Ovary (tissue), 3 donors: ENCODE results near the gene ZNF282.

Source experiments
- POLR2A ChIP-seq: fragments of 450-650 bp; IDR thresholded peaks from one replicate; pipeline ENCODE4 v1.6.1; 2017; ENCODE audit warnings: antibody characterized with exemption, mild to moderate bottlenecking, moderate library complexity
- TF ChIP-seq, protein P1 (sequence below), 3 donors: fragments of 450-650 bp in 2 of 3; fragments of 200-600 bp in 1 of 3; IDR thresholded peaks; one replicate each; pipeline versions ENCODE4 v1.5.1 to v1.8.0; 2016 to 2022; ENCODE audit warnings: antibody characterized with exemption in 3 of 3, mild to moderate bottlenecking in 1 of 3
- donor health status: DM: no; HTN: no; CAD: no.

DNA sequence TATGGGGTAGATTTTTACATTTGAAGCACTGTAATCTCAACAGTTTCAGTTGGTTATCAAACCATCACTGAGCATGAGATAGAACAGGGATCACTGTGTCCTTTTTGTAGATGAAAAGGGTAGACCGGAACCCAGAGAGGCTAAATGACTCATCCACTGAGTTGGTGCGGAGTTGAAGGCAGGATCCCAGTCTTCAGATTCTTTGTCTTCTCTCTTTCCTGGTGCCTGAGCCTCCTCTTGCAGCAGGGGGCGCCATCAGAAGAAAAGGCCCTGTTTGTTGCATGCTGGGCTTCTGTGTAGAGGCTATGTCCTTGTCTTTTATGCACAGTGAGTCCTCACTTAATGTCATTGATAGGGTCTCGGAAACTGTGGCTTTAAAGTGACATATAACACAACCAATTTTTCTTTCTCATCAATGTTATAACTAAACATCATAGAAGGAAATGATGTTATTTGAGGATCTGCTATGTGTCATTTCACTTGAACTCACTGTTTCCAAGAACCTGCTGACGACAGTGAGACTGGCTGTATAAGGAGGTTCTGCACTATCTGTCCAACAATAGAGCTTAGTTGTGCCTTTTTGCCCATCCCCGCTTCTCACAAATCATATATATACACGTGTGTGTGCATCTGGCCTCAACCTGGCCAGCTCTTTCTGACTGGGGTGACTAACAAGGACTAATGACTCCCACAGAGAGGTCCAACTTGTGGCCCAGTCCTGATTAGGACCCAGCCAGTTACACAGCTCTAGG lies 14.3 kb downstream of the ZNF282 start:
- no peak for TF ChIP-seq POLR2A
- TF ChIP-seq, protein P1, sequence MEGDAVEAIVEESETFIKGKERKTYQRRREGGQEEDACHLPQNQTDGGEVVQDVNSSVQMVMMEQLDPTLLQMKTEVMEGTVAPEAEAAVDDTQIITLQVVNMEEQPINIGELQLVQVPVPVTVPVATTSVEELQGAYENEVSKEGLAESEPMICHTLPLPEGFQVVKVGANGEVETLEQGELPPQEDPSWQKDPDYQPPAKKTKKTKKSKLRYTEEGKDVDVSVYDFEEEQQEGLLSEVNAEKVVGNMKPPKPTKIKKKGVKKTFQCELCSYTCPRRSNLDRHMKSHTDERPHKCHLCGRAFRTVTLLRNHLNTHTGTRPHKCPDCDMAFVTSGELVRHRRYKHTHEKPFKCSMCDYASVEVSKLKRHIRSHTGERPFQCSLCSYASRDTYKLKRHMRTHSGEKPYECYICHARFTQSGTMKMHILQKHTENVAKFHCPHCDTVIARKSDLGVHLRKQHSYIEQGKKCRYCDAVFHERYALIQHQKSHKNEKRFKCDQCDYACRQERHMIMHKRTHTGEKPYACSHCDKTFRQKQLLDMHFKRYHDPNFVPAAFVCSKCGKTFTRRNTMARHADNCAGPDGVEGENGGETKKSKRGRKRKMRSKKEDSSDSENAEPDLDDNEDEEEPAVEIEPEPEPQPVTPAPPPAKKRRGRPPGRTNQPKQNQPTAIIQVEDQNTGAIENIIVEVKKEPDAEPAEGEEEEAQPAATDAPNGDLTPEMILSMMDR (IDR thresholded peaks at IDR 0.05), result no peak
